Caco-2 (cell line): ENCODE measurements around the gene SSTR5. TPM values are rescaled to one million over a fixed set of nuclear protein-coding genes. Genes with fewer than 3 reads are reported as not detected.

ENCODE experiments used
- BruUV-seq: library from RNA; stranded (reverse); fragments of 400-500 nt; replicated peaks from 2 replicates; lab custom pipeline; 2021; lab: Mats Ljungman, UMichigan
- CTCF ChIA-PET: fragments of 300-600 bp; sonication (Branson Sonifier 250); formaldehyde crosslinking; loops from one replicate; lab custom pipeline; 2022; ENCODE audit warnings: antibody characterized with exemption; lab: Charles Lee
- POLR2A ChIA-PET: fragments of 300-600 bp; sonication (Branson Sonifier 250); formaldehyde crosslinking; loops from one replicate; lab custom pipeline; 2022; ENCODE audit warnings: antibody characterized with exemption; lab: Charles Lee
- DNase-seq, 2 experiments: peaks; one replicate each; pipeline versions ENCODE4 v3.0.0 to v3.0.0-alpha.2; 2020 to 2022
- H3K27me3 ChIP-seq: replicated peaks from 2 replicates; pipeline ENCODE4 v1.6.0; 2011; ENCODE audit warnings: low read length; ENCODE audit not compliant: control insufficient read depth, insufficient read depth
- H3K36me3 ChIP-seq: 2 replicates; pipeline ENCODE4 v1.5.1; 2011; ENCODE audit warnings: low read length; ENCODE audit not compliant: control insufficient read depth, insufficient read depth
- H3K4me1 ChIP-seq: fragments of 250-450 bp; sonication (Bioruptor Pico); 2 replicates; pipeline ENCODE4 v1.5.1; 2020; ENCODE audit warnings: mild to moderate bottlenecking
- H3K4me3 ChIP-seq: 2 replicates; pipeline ENCODE4 v1.5.1; 2011; ENCODE audit warnings: low read depth, mild to moderate bottlenecking, control low read depth, low read length
- H3K9me3 ChIP-seq: fragments of 250-450 bp; sonication (Bioruptor Pico); 2 replicates; pipeline ENCODE4 v1.5.1; 2020; ENCODE audit warnings: mild to moderate bottlenecking, moderate library complexity
- H3K27ac Mint-ChIP-seq: one replicate; pipeline ENCODE4 v1.8.0; 2022; ENCODE audit warnings: mixed read lengths; ENCODE audit not compliant: unreplicated experiment
- H3K27me3 Mint-ChIP-seq: one replicate; pipeline ENCODE4 v1.8.0; 2022; ENCODE audit warnings: mixed read lengths; ENCODE audit not compliant: insufficient read depth, unreplicated experiment
- H3K36me3 Mint-ChIP-seq: one replicate; pipeline ENCODE4 v1.8.0; 2022; ENCODE audit warnings: mild to moderate bottlenecking, mixed read lengths; ENCODE audit not compliant: insufficient read depth, unreplicated experiment
- H3K4me1 Mint-ChIP-seq: one replicate; pipeline ENCODE4 v1.8.0; 2022; ENCODE audit warnings: low read depth, mixed read lengths; ENCODE audit not compliant: unreplicated experiment
- H3K4me3 Mint-ChIP-seq: one replicate; pipeline ENCODE4 v1.8.0; 2022; ENCODE audit warnings: mild to moderate bottlenecking, moderate library complexity, mixed read lengths; ENCODE audit not compliant: unreplicated experiment
- H3K9me3 Mint-ChIP-seq: one replicate; pipeline ENCODE4 v1.8.0; 2022; ENCODE audit warnings: mixed read lengths; ENCODE audit not compliant: unreplicated experiment
- CTCF ChIP-seq, 2 experiments: fragments of 200-600 bp in 1 of 2; IDR thresholded peaks; 1 replicate in 1 of 2; 2 replicates in 1 of 2; pipeline versions ENCODE4 v1.5.1 to v1.8.0; 2011 to 2022; ENCODE audit warnings: antibody characterized with exemption in 1 of 2, control low read depth in 1 of 2, inconsistent platforms in 1 of 2, low read depth in 1 of 2, low read length in 1 of 2, mild to moderate bottlenecking in 1 of 2, moderate library complexity in 1 of 2; ENCODE audit not compliant: insufficient read depth in 1 of 2, severe bottlenecking in 1 of 2, unreplicated experiment in 1 of 2
- intact Hi-C: fragments of 100-400 bp; cut with micrococcal nuclease; formaldehyde crosslinking; loops from one replicate; pipeline ENCODE4 v1.10.0; 2022; ENCODE audit not compliant: unreplicated experiment
- total RNA-seq: library from RNA; stranded (reverse); gene quantifications from 2 replicates; pipeline ENCODE4 v1.2.3, GENCODE V29; 2022

The SSTR5 gene
- total RNA-seq, 1 experiment from 2014 or later, result 0.23 TPM

GRCh38 chr16:1026057-1026783 is 46.3 kb upstream of the SSTR5 start:
- peaks cover 7% of the 10 kb centered on the region for H3K27me3 Mint-ChIP-seq
- ChIA-PET POLR2A (no interaction called here), CTCF (no interaction called here)
- no TSS peak for BruUV-seq
- no peak overlapping the region for H3K4me3 ChIP-seq
- no peaks in the 10 kb centered on the region for H3K4me1 Mint-ChIP-seq
- no peak overlapping the region for H3K27ac Mint-ChIP-seq
- H3K36me3 ChIP-seq, result no peaks in the 10 kb centered on the region
- intact Hi-C loops, result no loop called here
- H3K9me3 ChIP-seq, result no peaks in the 10 kb centered on the region
- no peaks in the 10 kb centered on the region for H3K9me3 Mint-ChIP-seq
- no peaks in the 10 kb centered on the region for H3K36me3 Mint-ChIP-seq
- no peaks in the 10 kb centered on the region for H3K27me3 ChIP-seq
- H3K4me3 Mint-ChIP-seq, result no peak overlapping the region
- no peak for TF ChIP-seq CTCF (IDR thresholded peaks at IDR 0.05; ENCODE audit: insufficient read depth in 1 of 2, low read depth in 1 of 2, low read length in 1 of 2, severe bottlenecking in 1 of 2, unreplicated experiment in 1 of 2)
- H3K4me1 ChIP-seq, result no peaks in the 10 kb centered on the region
- DNase-seq, result no peak

- Mint-ChIP-seq H3K36me3 (no peaks in the 10 kb centered on the region), H3K4me3 (no peak overlapping the region), H3K4me1 (no peaks in the 10 kb centered on the region), H3K9me3 (no peaks in the 10 kb centered on the region), H3K27me3 (peaks cover 7% of the 10 kb centered on the region), H3K27ac (no peak overlapping the region)
- ChIA-PET CTCF (no interaction called here), POLR2A (no interaction called here)
- no peak overlapping the region for H3K4me3 ChIP-seq
- no TSS peak for BruUV-seq
- H3K27me3 ChIP-seq, result no peaks in the 10 kb centered on the region
- no peaks in the 10 kb centered on the region for H3K9me3 ChIP-seq
- TF ChIP-seq CTCF (IDR thresholded peaks at IDR 0.05; ENCODE audit: insufficient read depth in 1 of 2, low read depth in 1 of 2, low read length in 1 of 2, severe bottlenecking in 1 of 2, unreplicated experiment in 1 of 2), result no peak
- no peaks in the 10 kb centered on the region for H3K36me3 ChIP-seq
- DNase-seq, result no peak
- no peaks in the 10 kb centered on the region for H3K4me1 ChIP-seq
- intact Hi-C loops, result no loop called here
Observed at GRCh38 chr16:1026784-1027500, 45.6 kb upstream of the SSTR5 start.

DNA sequence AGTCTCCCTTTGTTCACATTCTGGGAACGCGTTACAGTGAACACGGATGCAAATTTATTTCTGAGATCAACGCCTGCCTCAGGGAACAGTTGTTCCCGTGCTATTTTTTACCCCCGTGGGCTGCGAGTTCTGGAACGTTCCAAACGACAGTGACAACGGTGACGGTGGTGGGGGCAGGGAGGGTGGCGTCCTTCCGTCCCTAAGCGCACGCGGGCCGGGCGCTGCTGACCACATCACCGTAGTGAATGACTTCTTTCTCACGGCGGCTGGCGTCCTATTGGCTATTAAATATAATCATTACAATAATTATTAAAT is 45.1 kb upstream of the SSTR5 start:
- no peaks in the 10 kb centered on the region for H3K9me3 ChIP-seq
- Mint-ChIP-seq H3K27ac (no peak overlapping the region), H3K36me3 (no peaks in the 10 kb centered on the region), H3K4me3 (no peak overlapping the region), H3K4me1 (no peaks in the 10 kb centered on the region), H3K27me3 (peaks cover 7% of the 10 kb centered on the region), H3K9me3 (no peaks in the 10 kb centered on the region)
- no peaks in the 10 kb centered on the region for H3K4me1 ChIP-seq
- intact Hi-C loops, result no loop called here
- POLR2A ChIA-PET, result no interaction called here
- no peak overlapping the region for H3K4me3 ChIP-seq
- CTCF ChIA-PET, result no interaction called here
- no peaks in the 10 kb centered on the region for H3K27me3 ChIP-seq
- no peaks in the 10 kb centered on the region for H3K36me3 ChIP-seq
- TF ChIP-seq CTCF (IDR thresholded peaks at IDR 0.05; ENCODE audit: insufficient read depth in 1 of 2, low read depth in 1 of 2, low read length in 1 of 2, severe bottlenecking in 1 of 2, unreplicated experiment in 1 of 2), result no peak
- no peak for DNase-seq
- no TSS peak for BruUV-seq
